Lung (tissue), 12 donors: ENCODE measurements around the gene ABCG5. TPM values are rescaled to one million over a fixed set of nuclear protein-coding genes. Genes with fewer than 3 reads are reported as not detected.

Experiments
- ATAC-seq: fragments of 200-7000 bp; cut with Tn5 transposase; one replicate; pipeline ENCODE4 v1.9.1; 2020; ENCODE audit warnings: moderate number of reproducible peaks; ENCODE audit not compliant: insufficient read depth, low FRiP score
- DNase-seq, 3 donors: peaks; one replicate each; pipeline ENCODE4 v3.0.0-alpha.2; 2013 to 2017
- H3K27ac ChIP-seq, 2 donors: one replicate each; pipeline ENCODE4 v1.5.1; 2013; ENCODE audit warnings: mild to moderate bottlenecking in 2 of 2, moderate library complexity in 2 of 2, control low read depth in 1 of 2, inconsistent platforms in 1 of 2, low read depth in 1 of 2, low read length in 1 of 2
- H3K27me3 ChIP-seq, 3 donors: one replicate each; pipeline ENCODE4 v1.5.1; 2013; ENCODE audit warnings: low read length in 2 of 3; ENCODE audit not compliant: control insufficient read depth in 3 of 3, insufficient read depth in 3 of 3
- H3K36me3 ChIP-seq, 4 donors: one replicate each; pipeline ENCODE4 v1.5.1; 2013; ENCODE audit warnings: low read length in 4 of 4, mild to moderate bottlenecking in 1 of 4, moderate library complexity in 1 of 4; ENCODE audit not compliant: control insufficient read depth in 4 of 4, insufficient read depth in 4 of 4
- H3K4me1 ChIP-seq, 5 donors: one replicate each; pipeline ENCODE4 v1.5.1; 2013; ENCODE audit warnings: low read length in 5 of 5, mild to moderate bottlenecking in 2 of 5, moderate library complexity in 1 of 5; ENCODE audit not compliant: control insufficient read depth in 5 of 5, insufficient read depth in 5 of 5
- H3K4me3 ChIP-seq: one replicate; pipeline ENCODE4 v1.5.1; 2013; ENCODE audit warnings: mild to moderate bottlenecking, control low read depth, moderate library complexity
- H3K9ac ChIP-seq, 2 donors: one replicate each; pipeline ENCODE4 v1.5.1; 2013; ENCODE audit warnings: low read length in 2 of 2, control low read depth in 1 of 2; ENCODE audit not compliant: insufficient read depth in 1 of 2
- H3K9me3 ChIP-seq, 4 donors: one replicate each; pipeline ENCODE4 v1.5.1; 2013; ENCODE audit warnings: low read length in 3 of 4, mild to moderate bottlenecking in 1 of 4, moderate library complexity in 1 of 4; ENCODE audit not compliant: control insufficient read depth in 4 of 4, insufficient read depth in 3 of 4
- CTCF ChIP-seq: IDR thresholded peaks from 2 replicates; pipeline ENCODE4 v1.5.1; 2012; ENCODE audit warnings: mild to moderate bottlenecking; ENCODE audit errors: control extremely low read depth, extremely low read depth
- WGBS, 2 donors: extraction: QIAGEN DNeasy Blood & Tissue Kit; methylation state at CpG; one replicate each; pipeline ENCODE4 v1.1.7; 2013; 5-methylcytosine and 5-hydroxymethylcytosine counted together
- polyA plus RNA-seq, 2 donors: library from polyadenylated mRNA; stranded (reverse); fragments of 200-250 nt; gene quantifications; one replicate each; pipeline ENCODE4 v1.2.1, GENCODE V29; 2013
- total RNA-seq, 2 donors: library from RNA; depleted of rRNA in 1 of 2; stranded (reverse); fragments of >200 nt in 1 of 2; gene quantifications; one replicate each; pipeline ENCODE4 v1.2.1, GENCODE V29; 2014 to 2021
- donor health status: control.
- donor health status: control.
- donor health status: Bipolar disorder and iron deficiency.
- donor health status: healthy.
- donor health status: DM: yes; HTN: yes; CAD: no.

Gene ABCG5
- total and polyA plus RNA-seq, 4 donors = 0.09 TPM; not detected in 3

DNA sequence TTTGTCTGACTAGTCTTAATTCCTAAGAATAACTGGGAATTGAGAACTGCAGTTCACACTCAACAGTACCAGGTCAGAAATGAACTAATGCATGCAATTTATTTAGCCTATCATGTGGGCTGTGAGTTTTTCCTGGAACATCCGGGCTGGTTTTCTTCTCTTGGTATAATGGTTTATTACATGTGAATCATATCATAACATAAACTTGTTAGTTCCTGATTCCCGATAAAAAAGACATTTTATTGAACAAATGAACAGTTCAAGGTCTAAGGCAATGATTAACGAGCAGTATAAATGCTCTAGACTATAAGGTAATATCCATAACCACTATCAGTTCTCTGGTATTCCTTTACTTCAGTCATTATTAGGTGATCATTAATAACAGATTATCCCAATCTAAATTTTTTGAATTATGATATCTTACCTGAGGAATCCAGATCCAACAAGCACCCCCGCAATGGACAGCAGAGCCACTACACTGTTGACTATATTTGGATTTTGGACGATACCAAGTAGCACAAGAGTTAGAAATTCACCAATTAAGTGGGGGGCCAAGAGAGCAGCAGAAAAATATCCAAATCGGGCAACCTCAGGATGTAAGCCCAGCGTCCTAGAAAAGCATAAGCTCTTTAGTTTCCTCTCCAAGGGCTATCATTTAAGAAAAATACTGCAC lies 19.0 kb downstream of the ABCG5 start:
- ATAC-seq = no peak

GRCh38 chr2:43818761-43819160 lies 19.9 kb downstream of the ABCG5 start:
- DNase-seq = no peak
- 53 to 69% methylated on average over 5 of the region's 5 CpGs for WGBS, 2 donors
- Histone ChIP-seq H3K9me3 (no peaks in the 10 kb centered on the region), H3K9ac (no peak overlapping the region), H3K27me3 (no peaks in the 10 kb centered on the region), H3K27ac (no peak overlapping the region), H3K4me3 (no peak overlapping the region), H3K4me1 (no peaks in the 10 kb centered on the region), H3K36me3 (no peaks in the 10 kb centered on the region)
- no peak for TF ChIP-seq CTCF
- ATAC-seq = no peak

More for the DNA sequence above, 19.0 kb downstream of the ABCG5 start:
- no peak overlapping the region for H3K9ac ChIP-seq
- H3K4me3 ChIP-seq = no peak overlapping the region
- H3K36me3 ChIP-seq = no peaks in the 10 kb centered on the region
- no peak for DNase-seq
- no peak overlapping the region for H3K27ac ChIP-seq
- no peak for TF ChIP-seq CTCF
- H3K27me3 ChIP-seq = no peaks in the 10 kb centered on the region
- no peaks in the 10 kb centered on the region for H3K9me3 ChIP-seq
- 76 to 92% methylated on average over 7 of the region's 7 CpGs for WGBS, 2 donors
- no peaks in the 10 kb centered on the region for H3K4me1 ChIP-seq

GRCh38 chr2:43814711-43815110 lies 23.9 kb downstream of the ABCG5 start:
- WGBS, 2 donors = 92 to 95% methylated on average over 3 of the region's 3 CpGs
- no peak overlapping the region for H3K27ac ChIP-seq
- no peak for TF ChIP-seq CTCF
- no peaks in the 10 kb centered on the region for H3K9me3 ChIP-seq
- H3K36me3 ChIP-seq = peaks cover 0 to 9% (median 5%) of the 10 kb centered on the region in 4 donors
- H3K9ac ChIP-seq = no peak overlapping the region
- no peak for DNase-seq
- H3K4me1 ChIP-seq = no peaks in the 10 kb centered on the region
- no peaks in the 10 kb centered on the region for H3K27me3 ChIP-seq
- ATAC-seq = no peak
- H3K4me3 ChIP-seq = no peak overlapping the region

- peaks cover 2 to 18% (median 11%) of the 10 kb centered on the region in 4 donors for H3K36me3 ChIP-seq
- ATAC-seq (no peak), DNase-seq (no peak)
- 48 to 76% methylated on average over 2 of the region's 2 CpGs for WGBS, 2 donors
- H3K27ac ChIP-seq = no peak overlapping the region
- no peaks in the 10 kb centered on the region for H3K4me1 ChIP-seq
- H3K4me3 ChIP-seq = no peak overlapping the region
- no peak overlapping the region for H3K9ac ChIP-seq
- H3K9me3 ChIP-seq = no peaks in the 10 kb centered on the region
- H3K27me3 ChIP-seq = no peaks in the 10 kb centered on the region
- TF ChIP-seq CTCF = no peak
Measured at GRCh38 chr2:43812947-43813346, 25.7 kb downstream of the ABCG5 start.
